Adrenal gland (tissue), 12 donors: ENCODE results near the gene CHN2. TPM values are rescaled to one million over a fixed set of nuclear protein-coding genes. Genes with fewer than 3 reads are reported as not detected.

Experiments
- DNase-seq, 7 donors: peaks; one replicate each; pipeline ENCODE4 v3.0.0-alpha.2; 2019 to 2020
- H3K27ac ChIP-seq, 5 donors: fragments of 200-600 bp; sonication (generic) in 4 of 5; 1 replicate in 3 of 5; 2 replicates in 2 of 5; pipeline versions ENCODE4 v1.5.1 to v1.8.0; 2016 to 2020; ENCODE audit warnings: mild to moderate bottlenecking in 1 of 5
- H3K27me3 ChIP-seq: fragments of 200-600 bp; 2 replicates; pipeline ENCODE4 v1.8.0; 2021
- H3K36me3 ChIP-seq, 2 donors: fragments of 200-600 bp; replicated peaks in 1 of 2; 1 replicate in 1 of 2; 2 replicates in 1 of 2; pipeline versions ENCODE4 v1.5.1 to v1.8.0; 2018 to 2022
- H3K4me1 ChIP-seq, 2 donors: fragments of 200-600 bp; replicated peaks in 1 of 2; 1 replicate in 1 of 2; 2 replicates in 1 of 2; pipeline versions ENCODE4 v1.5.1 to v1.8.0; 2018 to 2021
- H3K4me3 ChIP-seq, 4 donors: fragments of 200-600 bp; sonication (generic) in 3 of 4; one replicate each; pipeline ENCODE4 v1.5.1; 2016 to 2018
- H3K9me3 ChIP-seq, 3 donors: fragments of 200-600 bp; sonication (generic) in 1 of 3; replicated peaks in 1 of 3; 1 replicate in 2 of 3; 2 replicates in 1 of 3; pipeline versions ENCODE4 v1.5.1 to v1.8.0; 2016 to 2021
- POLR2A ChIP-seq, 2 donors: fragments of 450-650 bp; IDR thresholded peaks; one replicate each; pipeline ENCODE4 v1.6.1; 2017; ENCODE audit warnings: antibody characterized with exemption in 2 of 2, mild to moderate bottlenecking in 2 of 2, moderate library complexity in 1 of 2
- WGBS, 4 donors: extraction: QIAGEN DNeasy Blood & Tissue Kit in 2 of 4; methylation state at CpG; one replicate each; pipeline versions ENCODE4 v1.1.5 to v1.1.7; 2013 to 2017; 5-methylcytosine and 5-hydroxymethylcytosine counted together
- intact Hi-C, 2 donors: fragments of 100-400 bp; cut with DNase I; formaldehyde crosslinking; loops; one replicate each; pipeline versions ENCODE4 v1.14.1 to v1.15.0; 2022 to 2023
- polyA plus RNA-seq, 3 donors: library from polyadenylated mRNA; stranded (reverse); fragments of 200-250 nt in 2 of 3; fragments of 350-450 nt in 1 of 3; fragmentation: Illumina TruSeq in 1 of 3; extraction: RNeasy Lipid Tissue Mini Kit (QIAGEN cat#74804) in 1 of 3; gene quantifications; one replicate each; pipeline ENCODE4 v1.2.3, GENCODE V29; 2013 to 2014
- total RNA-seq, 9 donors: library from RNA; depleted of rRNA in 4 of 9; stranded (reverse); fragments of >200 nt in 4 of 9; fragments of 120-200 nt in 1 of 9; fragmentation: NEBNext Ultra II Directional in 1 of 9; extraction: Animal tissue kit (Norgen Biotek cat#: 25700) in 1 of 9; gene quantifications; one replicate each; pipeline versions ENCODE4 v1.1.0 to v1.2.4, GENCODE V29; 2013 to 2023
- TF ChIP-seq, protein P1 (sequence below), 6 experiments: fragments of 450-650 bp in 4 of 6; fragments of 200-600 bp in 2 of 6; sonication (generic) in 1 of 6; IDR thresholded peaks; 1 replicate in 5 of 6; 2 replicates in 1 of 6; pipeline versions ENCODE4 v1.5.1 to v1.8.0; 2016 to 2021; ENCODE audit warnings: antibody characterized with exemption in 6 of 6, mild to moderate bottlenecking in 2 of 6, moderate library complexity in 1 of 6
- donor health status: healthy with polysubstance abuse.
- donor health status: Bipolar disorder and iron deficiency.
- donor health status: DM: yes; HTN: yes; CAD: no.
- donor health status: DM: no; HTN: no; CAD: no.
- donor health status: DM: no; HTN: no; CAD: no.
- donor health status: DM: yes; HTN: yes; CAD: no.

Gene CHN2
- total and polyA plus RNA-seq, 12 donors = 2.7 to 35.4 (median 11.5) TPM

DNA sequence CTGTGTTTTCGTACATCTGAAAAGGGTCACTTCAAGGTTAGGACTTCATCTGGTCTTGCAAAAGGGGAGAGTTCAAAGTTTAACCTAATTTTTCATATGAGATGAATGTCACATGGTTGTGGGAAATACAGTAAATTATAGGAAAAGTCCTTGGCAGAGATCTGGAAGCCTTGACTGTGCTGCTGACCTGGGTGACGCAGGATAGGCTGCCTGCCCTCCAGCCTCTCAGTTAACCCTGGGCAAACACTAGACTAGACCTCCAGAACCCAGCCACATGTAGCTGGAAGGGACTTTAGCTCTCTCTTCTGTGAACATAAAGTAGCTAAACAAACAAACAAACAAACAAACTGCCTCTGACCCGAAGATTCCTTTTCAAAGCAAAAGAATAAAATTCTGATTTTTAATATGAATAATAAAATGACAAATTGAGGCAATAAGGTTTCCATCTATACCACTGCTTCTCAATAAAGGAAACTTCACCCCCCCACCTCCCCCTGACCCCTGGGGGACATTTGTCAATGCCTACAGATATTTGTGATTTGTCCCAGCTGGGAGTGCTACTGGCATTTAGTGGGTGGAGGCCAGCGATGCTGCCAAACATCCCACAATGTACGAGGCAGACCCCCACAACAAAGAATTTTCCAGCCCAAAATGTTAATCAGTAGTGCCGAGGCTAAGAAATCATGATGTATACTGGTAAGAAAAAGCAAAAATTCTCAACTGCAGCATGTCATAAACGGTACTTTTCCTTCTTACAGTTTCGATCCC lies 293.8 kb downstream of the CHN2 start:
- 46 to 55% (median 49%) methylated on average over 8 of the region's 8 CpGs for WGBS, 4 donors
- H3K4me1 ChIP-seq = peaks cover 0 to 16% of the 10 kb centered on the region in 2 donors
- no peaks in the 10 kb centered on the region for H3K27me3 ChIP-seq
- TF ChIP-seq, protein P1, sequence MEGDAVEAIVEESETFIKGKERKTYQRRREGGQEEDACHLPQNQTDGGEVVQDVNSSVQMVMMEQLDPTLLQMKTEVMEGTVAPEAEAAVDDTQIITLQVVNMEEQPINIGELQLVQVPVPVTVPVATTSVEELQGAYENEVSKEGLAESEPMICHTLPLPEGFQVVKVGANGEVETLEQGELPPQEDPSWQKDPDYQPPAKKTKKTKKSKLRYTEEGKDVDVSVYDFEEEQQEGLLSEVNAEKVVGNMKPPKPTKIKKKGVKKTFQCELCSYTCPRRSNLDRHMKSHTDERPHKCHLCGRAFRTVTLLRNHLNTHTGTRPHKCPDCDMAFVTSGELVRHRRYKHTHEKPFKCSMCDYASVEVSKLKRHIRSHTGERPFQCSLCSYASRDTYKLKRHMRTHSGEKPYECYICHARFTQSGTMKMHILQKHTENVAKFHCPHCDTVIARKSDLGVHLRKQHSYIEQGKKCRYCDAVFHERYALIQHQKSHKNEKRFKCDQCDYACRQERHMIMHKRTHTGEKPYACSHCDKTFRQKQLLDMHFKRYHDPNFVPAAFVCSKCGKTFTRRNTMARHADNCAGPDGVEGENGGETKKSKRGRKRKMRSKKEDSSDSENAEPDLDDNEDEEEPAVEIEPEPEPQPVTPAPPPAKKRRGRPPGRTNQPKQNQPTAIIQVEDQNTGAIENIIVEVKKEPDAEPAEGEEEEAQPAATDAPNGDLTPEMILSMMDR (IDR thresholded peaks at IDR 0.05) = no peak
- TF ChIP-seq POLR2A (IDR thresholded peaks at IDR 0.05) = no peak
- H3K36me3 ChIP-seq = no peaks in the 10 kb centered on the region
- peak in 6 of 7 donors; percentile 26 to 66 (median 51) for DNase-seq
- H3K27ac ChIP-seq = peak overlapping the region in 4 of 5 donors; percentile 11 to 89 (median 63)
- intact Hi-C loops = no loop called here
- no peak overlapping the region for H3K4me3 ChIP-seq
- H3K9me3 ChIP-seq = no peaks in the 10 kb centered on the region

DNA sequence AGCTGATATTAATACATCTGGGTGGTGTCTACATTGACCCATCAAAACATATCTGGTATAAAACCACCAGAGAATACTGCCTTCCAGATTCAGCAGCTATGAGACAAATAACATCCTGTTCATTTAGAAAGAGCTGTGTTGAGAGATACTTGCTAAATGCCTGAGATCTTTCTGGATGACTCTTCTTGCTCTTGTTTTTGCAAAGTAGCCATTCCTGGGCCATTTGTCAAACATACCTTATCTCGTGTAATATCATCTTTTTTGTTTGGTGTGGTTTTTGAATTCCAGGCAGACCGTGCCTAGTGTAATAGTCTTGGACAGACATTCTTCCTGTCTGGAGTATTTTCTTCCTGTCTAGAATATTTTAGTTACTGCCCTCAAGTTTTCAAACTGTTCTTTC lies 294.4 kb downstream of the CHN2 start:
- no peaks in the 10 kb centered on the region for H3K27me3 ChIP-seq
- H3K9me3 ChIP-seq = no peaks in the 10 kb centered on the region
- no peak for DNase-seq
- TF ChIP-seq, protein P1 (IDR thresholded peaks at IDR 0.05) = no peak
- TF ChIP-seq POLR2A (IDR thresholded peaks at IDR 0.05) = no peak
- H3K36me3 ChIP-seq = no peaks in the 10 kb centered on the region
- WGBS, 4 donors = 14 to 23% (median 19%) methylated on average over 2 of the region's 2 CpGs
- intact Hi-C loops = no loop called here
- peak overlapping the region in 4 of 5 donors; percentile 22 to 89 (median 63) for H3K27ac ChIP-seq
- no peak overlapping the region for H3K4me3 ChIP-seq
- peaks cover 0 to 16% of the 10 kb centered on the region in 2 donors for H3K4me1 ChIP-seq

DNA sequence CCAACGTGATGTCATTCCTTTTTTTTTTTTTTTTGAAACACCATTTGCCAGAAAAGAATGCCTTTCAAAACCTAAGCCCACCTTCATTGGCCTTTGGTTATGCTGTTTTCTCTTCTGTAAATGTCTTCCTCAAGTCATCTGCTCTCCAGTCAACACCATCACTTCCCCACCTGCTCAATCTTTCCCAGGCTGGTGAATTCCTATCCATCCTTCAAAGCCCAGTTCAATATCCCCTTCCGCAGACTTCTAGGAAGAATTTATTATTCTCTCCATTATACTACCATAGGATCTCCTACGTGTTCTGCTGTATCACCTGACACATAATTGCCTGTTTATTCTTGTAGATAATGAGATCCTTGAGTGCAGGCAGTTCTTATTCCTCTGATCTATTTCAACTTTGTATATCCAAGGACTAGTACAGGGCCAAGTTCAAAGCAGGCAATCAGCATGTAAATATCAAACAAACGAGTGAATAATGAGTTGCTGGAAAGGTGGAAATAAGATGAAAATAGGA lies 295.6 kb downstream of the CHN2 start:
- TF ChIP-seq POLR2A (IDR thresholded peaks at IDR 0.05) = no peak
- TF ChIP-seq, protein P1 (IDR thresholded peaks at IDR 0.05) = no peak
- H3K27me3 ChIP-seq = no peaks in the 10 kb centered on the region
- no peak overlapping the region for H3K4me3 ChIP-seq
- peak overlapping the region in 2 of 5 donors; percentile 22 to 54 for H3K27ac ChIP-seq
- peaks cover 0 to 16% of the 10 kb centered on the region in 2 donors for H3K4me1 ChIP-seq
- no peak for DNase-seq
- no peaks in the 10 kb centered on the region for H3K36me3 ChIP-seq
- intact Hi-C loops = no loop called here
- WGBS, 4 donors = 67 to 75% (median 70%) methylated on average over 4 of the region's 4 CpGs
- H3K9me3 ChIP-seq = no peaks in the 10 kb centered on the region

DNA sequence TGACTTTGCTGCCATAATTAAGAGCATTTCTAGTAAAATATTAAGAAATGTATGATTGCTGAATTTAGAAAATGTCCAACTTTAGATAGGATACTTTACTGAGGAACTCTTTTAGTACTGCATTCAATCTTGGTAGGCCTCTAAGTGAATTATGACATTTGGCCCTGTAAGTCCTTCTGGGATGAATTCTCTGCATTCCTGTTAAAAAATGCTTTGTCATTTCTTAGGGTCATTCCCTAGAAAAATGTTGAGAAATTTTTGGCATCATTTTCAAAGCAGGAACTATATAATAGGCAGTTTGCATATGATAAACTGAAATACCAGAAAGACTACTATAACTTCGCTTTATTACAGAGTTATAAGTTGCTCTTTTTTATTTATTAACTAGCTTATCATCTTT lies 299.8 kb downstream of the CHN2 start:
- WGBS, 4 donors = 70 to 84% (median 76%) methylated on average over 1 of the region's 1 CpG
- TF ChIP-seq, protein P1 (IDR thresholded peaks at IDR 0.05) = no peak
- no peak for TF ChIP-seq POLR2A (IDR thresholded peaks at IDR 0.05)
- intact Hi-C loops = no loop called here
- H3K27me3 ChIP-seq = no peaks in the 10 kb centered on the region
- H3K4me1 ChIP-seq = no peaks in the 10 kb centered on the region
- no peak overlapping the region for H3K4me3 ChIP-seq
- no peak for DNase-seq
- no peaks in the 10 kb centered on the region for H3K36me3 ChIP-seq
- no peak overlapping the region for H3K27ac ChIP-seq
- no peaks in the 10 kb centered on the region for H3K9me3 ChIP-seq
